Measurements from ENCODE around the gene TBCEL.

TBCEL gene

DNA sequence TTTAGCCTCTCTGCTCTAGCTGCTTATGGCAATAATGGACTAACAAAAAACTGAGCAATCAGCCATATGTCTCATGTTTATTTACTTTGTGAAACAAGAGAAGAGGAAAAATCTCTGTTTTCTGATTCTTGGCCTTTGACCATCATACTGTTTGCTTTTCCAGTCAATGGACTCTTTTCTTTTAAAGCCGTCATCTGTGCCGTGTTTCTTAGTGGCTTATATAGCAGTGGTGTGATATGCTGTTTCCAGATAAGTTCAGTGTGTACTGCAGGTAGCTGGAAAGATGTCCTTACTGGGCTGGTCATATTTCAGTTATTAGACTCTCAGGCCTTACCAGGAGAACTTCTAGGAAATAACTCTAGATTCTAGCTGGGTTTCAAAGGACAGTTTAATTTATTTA lies 43.6 kb downstream of the TBCEL start:
- in situ Hi-C loops (cut with MboI; ENCODE audit: low pct_unique_long_range_greater_than_20kb, low sequenced_read_pairs, unreplicated experiment) = no loop called here
- no peak for DNase-seq (ENCODE audit: low spot score)
- TF ChIP-seq, protein P1, sequence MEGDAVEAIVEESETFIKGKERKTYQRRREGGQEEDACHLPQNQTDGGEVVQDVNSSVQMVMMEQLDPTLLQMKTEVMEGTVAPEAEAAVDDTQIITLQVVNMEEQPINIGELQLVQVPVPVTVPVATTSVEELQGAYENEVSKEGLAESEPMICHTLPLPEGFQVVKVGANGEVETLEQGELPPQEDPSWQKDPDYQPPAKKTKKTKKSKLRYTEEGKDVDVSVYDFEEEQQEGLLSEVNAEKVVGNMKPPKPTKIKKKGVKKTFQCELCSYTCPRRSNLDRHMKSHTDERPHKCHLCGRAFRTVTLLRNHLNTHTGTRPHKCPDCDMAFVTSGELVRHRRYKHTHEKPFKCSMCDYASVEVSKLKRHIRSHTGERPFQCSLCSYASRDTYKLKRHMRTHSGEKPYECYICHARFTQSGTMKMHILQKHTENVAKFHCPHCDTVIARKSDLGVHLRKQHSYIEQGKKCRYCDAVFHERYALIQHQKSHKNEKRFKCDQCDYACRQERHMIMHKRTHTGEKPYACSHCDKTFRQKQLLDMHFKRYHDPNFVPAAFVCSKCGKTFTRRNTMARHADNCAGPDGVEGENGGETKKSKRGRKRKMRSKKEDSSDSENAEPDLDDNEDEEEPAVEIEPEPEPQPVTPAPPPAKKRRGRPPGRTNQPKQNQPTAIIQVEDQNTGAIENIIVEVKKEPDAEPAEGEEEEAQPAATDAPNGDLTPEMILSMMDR (IDR thresholded peaks at IDR 0.05; ENCODE audit: extremely low read depth, insufficient read depth, missing control alignments) = no peak

DNA sequence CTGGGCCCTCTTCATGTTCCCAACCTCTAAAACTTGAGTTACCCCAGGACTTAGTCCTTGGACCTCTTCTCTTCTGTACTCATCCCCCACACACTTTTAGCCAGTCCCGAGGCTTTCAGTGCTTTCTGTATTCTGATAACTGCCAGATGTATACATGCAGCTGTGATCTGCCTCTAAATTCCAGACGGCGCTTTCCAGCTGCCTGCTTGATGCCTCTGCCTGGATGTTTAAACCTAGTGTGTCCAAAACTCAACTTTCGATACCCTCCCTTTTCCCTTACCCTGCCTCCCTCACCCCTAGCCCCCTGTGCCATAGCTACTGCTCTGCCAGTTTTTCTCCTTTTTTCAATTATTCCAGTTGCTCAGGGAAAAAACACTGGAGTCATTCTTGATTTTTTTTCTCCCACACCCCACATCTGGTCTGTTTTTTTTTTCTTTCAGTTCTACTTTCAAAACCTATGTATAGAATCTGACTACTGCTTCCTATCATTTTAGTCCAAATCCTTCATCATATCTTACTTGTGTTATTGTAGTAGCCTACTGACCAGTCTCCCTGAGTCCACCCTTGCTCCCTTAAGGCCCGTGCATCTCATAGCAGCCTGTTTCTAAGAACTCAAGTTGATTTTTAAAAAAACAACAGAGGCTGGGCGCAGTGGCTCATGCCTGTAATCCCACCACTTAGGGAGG lies 44.2 kb downstream of the TBCEL start:
- TF ChIP-seq, protein P1 (IDR thresholded peaks at IDR 0.05; ENCODE audit: extremely low read depth, insufficient read depth, missing control alignments) = no peak
- in situ Hi-C loops (cut with MboI; ENCODE audit: low pct_unique_long_range_greater_than_20kb, low sequenced_read_pairs, unreplicated experiment) = no loop called here
- no peak for DNase-seq (ENCODE audit: low spot score)

DNA sequence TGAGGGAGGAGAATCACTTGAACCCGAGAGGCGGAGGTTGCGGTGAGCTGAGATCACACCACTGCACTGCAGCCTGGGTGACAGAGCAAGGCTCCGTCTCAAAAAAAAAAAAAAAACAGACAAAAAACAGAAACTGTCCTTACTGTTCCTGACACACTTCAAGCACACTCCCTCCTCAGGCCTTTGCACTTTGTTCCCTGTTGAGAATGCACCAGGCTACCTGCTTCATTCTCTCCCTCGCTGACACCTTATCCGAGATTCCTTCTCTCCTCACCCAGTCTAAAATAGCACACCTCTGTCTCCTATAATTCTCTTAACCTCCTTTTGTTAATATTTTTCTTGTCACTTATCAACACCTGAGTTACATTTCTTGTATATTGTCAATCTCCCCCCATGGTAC lies 44.9 kb downstream of the TBCEL start:
- in situ Hi-C loops (cut with MboI; ENCODE audit: low pct_unique_long_range_greater_than_20kb, low sequenced_read_pairs, unreplicated experiment) = no loop called here
- no peak for DNase-seq (ENCODE audit: low spot score)
- TF ChIP-seq, protein P1 (IDR thresholded peaks at IDR 0.05; ENCODE audit: extremely low read depth, insufficient read depth, missing control alignments) = no peak

DNA sequence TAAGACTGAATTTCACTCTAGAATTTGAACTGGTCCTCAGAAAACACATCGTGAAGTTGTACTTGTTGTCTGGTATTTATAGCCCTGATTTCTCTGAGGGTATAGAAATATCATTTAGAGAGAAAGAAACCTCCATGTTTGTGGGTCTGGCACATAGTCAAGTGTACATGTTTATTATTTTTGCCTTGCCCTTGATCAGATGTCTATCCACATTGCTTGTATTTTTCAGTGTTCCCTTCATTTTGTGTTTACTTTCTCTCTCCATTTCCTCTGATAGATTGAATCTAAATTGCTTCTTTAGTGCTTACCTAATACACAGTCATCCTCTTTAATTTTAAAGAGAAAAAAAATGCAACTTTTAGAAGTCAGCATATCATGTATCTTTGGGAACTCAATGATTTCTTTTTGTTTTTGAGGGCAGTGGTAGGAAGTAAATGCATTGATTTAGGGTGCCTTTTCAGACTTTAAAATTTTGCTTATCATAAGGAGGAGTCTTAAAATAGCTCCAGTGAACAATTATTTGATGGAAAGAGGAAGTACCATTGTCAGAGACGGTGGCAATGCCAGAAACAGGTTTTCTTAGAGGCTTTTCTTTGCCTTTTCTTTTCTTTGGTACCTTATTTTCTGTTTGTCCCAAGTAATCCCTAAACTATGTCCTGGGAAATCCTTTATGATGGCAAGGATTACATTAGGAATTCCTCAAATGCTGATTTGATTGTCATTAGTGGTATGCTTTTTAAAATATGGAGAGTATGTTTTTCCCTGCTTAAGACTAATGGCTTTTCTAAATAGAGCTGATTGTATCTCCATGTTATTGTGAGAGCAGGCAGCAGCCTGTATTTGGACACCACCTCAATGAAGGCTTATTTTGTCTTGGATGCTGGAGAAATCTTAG lies 47.3 kb downstream of the TBCEL start:
- TF ChIP-seq, protein P1 (IDR thresholded peaks at IDR 0.05; ENCODE audit: extremely low read depth, insufficient read depth, missing control alignments) = no peak
- in situ Hi-C loops (cut with MboI; ENCODE audit: low pct_unique_long_range_greater_than_20kb, low sequenced_read_pairs, unreplicated experiment) = no loop called here
- DNase-seq (ENCODE audit: low spot score) = no peak

DNA sequence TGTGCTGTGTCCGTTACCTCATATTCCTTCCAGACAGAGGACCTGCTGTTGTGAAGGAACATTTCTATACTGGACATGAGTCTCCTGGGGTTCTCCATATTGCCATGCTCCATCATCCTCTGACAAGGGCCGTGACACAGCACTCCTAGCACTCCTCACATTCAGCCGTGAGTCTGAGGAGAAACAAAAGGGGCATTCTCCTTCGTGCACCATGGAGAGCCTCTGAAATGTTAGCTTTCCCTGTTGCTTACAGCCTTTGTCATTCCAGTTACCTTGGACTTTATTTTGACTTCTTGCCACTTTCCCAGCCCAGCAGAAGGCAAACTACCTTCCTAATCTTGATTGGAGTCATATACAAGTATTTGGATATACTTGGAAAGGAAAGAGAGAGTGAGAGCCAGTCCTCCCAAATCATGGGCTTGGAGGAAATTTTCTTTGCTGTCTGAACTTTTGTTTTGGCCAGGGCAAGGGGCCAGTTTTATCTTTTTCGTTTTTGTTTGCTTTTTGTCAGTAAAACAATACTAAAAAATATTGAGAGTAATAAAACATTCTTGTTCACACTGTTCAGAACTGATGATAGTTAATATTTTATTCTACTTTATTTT lies 48.0 kb downstream of the TBCEL start:
- TF ChIP-seq, protein P1 (IDR thresholded peaks at IDR 0.05; ENCODE audit: extremely low read depth, insufficient read depth, missing control alignments) = no peak
- in situ Hi-C loops (cut with MboI; ENCODE audit: low pct_unique_long_range_greater_than_20kb, low sequenced_read_pairs, unreplicated experiment) = no loop called here
- DNase-seq (ENCODE audit: low spot score) = no peak

DNA sequence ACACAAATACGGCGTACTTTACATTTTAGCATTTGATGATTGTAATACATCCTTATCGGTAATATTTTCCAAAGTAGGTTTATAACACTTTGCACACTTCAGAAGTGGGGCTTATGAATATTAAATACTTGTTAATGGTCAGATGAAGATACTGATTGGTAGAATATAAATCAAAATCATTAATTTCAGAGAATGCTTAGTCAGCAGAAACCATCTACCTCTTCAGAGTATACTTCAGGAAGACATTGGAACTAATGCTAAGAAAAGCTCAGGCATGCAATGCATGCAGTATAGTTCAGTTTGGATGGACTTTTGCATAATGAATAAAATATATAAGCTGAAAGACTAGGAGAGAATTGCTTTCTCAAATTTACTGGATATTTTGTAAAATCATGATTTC lies 57.4 kb downstream of the TBCEL start:
- TF ChIP-seq, protein P1 (IDR thresholded peaks at IDR 0.05; ENCODE audit: extremely low read depth, insufficient read depth, missing control alignments) = no peak
- in situ Hi-C loops (cut with MboI; ENCODE audit: low pct_unique_long_range_greater_than_20kb, low sequenced_read_pairs, unreplicated experiment) = no loop called here
- no peak for DNase-seq (ENCODE audit: low spot score)

Data from GM13977 (cell line).